ENCODE measurements around the gene PHGDH. TPM values are rescaled to one million over a fixed set of nuclear protein-coding genes. Genes with fewer than 3 reads are reported as not detected.

The PHGDH gene
- total RNA-seq, 1 experiment from 2014 or later: 592 TPM

GRCh38 chr1:119680723-119681122 is 31.0 kb upstream of the PHGDH start:
- H3K27ac Mint-ChIP-seq: no peak overlapping the region
- POLR2A ChIA-PET: interaction anchor here (3.3 kb wide), 1 partner anchor 31 kb away, joined by 19 read pairs; the partner anchor contains the start of gene PHGDH
- DNase-seq (ENCODE audit: low spot score) (no peak), ATAC-seq (no peak)
- H3K4me1 Mint-ChIP-seq: peaks cover 32% of the 10 kb centered on the region
- H3K9me3 Mint-ChIP-seq: no peaks in the 10 kb centered on the region
- TF ChIP-seq, protein P1, sequence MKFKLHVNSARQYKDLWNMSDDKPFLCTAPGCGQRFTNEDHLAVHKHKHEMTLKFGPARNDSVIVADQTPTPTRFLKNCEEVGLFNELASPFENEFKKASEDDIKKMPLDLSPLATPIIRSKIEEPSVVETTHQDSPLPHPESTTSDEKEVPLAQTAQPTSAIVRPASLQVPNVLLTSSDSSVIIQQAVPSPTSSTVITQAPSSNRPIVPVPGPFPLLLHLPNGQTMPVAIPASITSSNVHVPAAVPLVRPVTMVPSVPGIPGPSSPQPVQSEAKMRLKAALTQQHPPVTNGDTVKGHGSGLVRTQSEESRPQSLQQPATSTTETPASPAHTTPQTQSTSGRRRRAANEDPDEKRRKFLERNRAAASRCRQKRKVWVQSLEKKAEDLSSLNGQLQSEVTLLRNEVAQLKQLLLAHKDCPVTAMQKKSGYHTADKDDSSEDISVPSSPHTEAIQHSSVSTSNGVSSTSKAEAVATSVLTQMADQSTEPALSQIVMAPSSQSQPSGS (CRISPR knock-in tag; IDR thresholded peaks at IDR 0.05; ENCODE audit: borderline replicate concordance, low read depth): no peak
- no peak for TF ChIP-seq MYBL2 (CRISPR knock-in tag; IDR thresholded peaks at IDR 0.05)
- TF ChIP-seq TCF7 (CRISPR knock-in tag; IDR thresholded peaks at IDR 0.05; ENCODE audit: low read depth): no peak
- no peak for TF ChIP-seq ATF3 (CRISPR knock-in tag; conservative IDR thresholded peaks at IDR 0.05)
- TF ChIP-seq FOXK1 (CRISPR knock-in tag; IDR thresholded peaks at IDR 0.05): no peak
- TF ChIP-seq ZNF425 (CRISPR knock-in tag; conservative IDR thresholded peaks at IDR 0.05): no peak
- no peak for TF ChIP-seq NFATC4 (CRISPR knock-in tag; IDR thresholded peaks at IDR 0.05)
- TF ChIP-seq E2F5 (CRISPR knock-in tag; IDR thresholded peaks at IDR 0.05): no peak
- no peak for TF ChIP-seq ZNF263 (CRISPR knock-in tag; IDR thresholded peaks at IDR 0.05; ENCODE audit: low read depth)
- TF ChIP-seq CREB1 (CRISPR knock-in tag; IDR thresholded peaks at IDR 0.05): no peak
- TF ChIP-seq SP1 (CRISPR knock-in tag; conservative IDR thresholded peaks at IDR 0.05): no peak
- H3K27me3 Mint-ChIP-seq (ENCODE audit: low read depth): no peaks in the 10 kb centered on the region
- no peaks in the 10 kb centered on the region for H3K36me3 Mint-ChIP-seq
- CTCF ChIA-PET: interaction anchor here (2.0 kb wide), 1 partner anchor 69 kb away, joined by 14 read pairs; no protein-coding TSS in a partner anchor
- no peak overlapping the region for H3K4me3 Mint-ChIP-seq

DNA sequence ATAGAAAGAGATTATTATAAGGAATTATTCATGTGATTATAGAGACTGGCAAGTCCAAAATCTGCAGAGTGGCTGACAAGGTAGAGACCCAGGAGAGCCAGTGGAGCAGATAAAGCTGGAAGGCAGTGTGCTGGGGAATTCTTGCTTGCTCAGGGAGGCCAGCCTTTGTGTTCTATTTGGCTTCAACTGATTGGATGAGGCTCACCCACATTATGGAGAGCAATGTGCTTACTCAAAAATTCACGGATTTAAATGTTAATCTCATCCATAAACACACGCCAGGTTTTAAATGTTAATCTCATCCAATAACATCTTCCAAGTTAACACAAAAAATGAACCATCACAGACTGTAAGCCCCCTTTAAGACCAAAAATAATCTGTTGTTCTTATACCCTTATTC is 30.2 kb upstream of the PHGDH start:
- CTCF ChIA-PET: no interaction called here
- Mint-ChIP-seq H3K4me3 (no peak overlapping the region), H3K36me3 (no peaks in the 10 kb centered on the region), H3K9me3 (no peaks in the 10 kb centered on the region), H3K4me1 (peaks cover 33% of the 10 kb centered on the region), H3K27ac (no peak overlapping the region), H3K27me3 (ENCODE audit: low read depth) (no peaks in the 10 kb centered on the region)
- POLR2A ChIA-PET: no interaction called here
- TF ChIP-seq, protein P2, sequence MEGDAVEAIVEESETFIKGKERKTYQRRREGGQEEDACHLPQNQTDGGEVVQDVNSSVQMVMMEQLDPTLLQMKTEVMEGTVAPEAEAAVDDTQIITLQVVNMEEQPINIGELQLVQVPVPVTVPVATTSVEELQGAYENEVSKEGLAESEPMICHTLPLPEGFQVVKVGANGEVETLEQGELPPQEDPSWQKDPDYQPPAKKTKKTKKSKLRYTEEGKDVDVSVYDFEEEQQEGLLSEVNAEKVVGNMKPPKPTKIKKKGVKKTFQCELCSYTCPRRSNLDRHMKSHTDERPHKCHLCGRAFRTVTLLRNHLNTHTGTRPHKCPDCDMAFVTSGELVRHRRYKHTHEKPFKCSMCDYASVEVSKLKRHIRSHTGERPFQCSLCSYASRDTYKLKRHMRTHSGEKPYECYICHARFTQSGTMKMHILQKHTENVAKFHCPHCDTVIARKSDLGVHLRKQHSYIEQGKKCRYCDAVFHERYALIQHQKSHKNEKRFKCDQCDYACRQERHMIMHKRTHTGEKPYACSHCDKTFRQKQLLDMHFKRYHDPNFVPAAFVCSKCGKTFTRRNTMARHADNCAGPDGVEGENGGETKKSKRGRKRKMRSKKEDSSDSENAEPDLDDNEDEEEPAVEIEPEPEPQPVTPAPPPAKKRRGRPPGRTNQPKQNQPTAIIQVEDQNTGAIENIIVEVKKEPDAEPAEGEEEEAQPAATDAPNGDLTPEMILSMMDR (IDR thresholded peaks at IDR 0.05): no peak
- TF ChIP-seq CREB1 (CRISPR knock-in tag; IDR thresholded peaks at IDR 0.05) (no peak), MYBL2 (CRISPR knock-in tag; IDR thresholded peaks at IDR 0.05) (no peak), NR2C2 (CRISPR knock-in tag; IDR thresholded peaks at IDR 0.05) (no peak), ATF1 (CRISPR knock-in tag; IDR thresholded peaks at IDR 0.05) (no peak), ZBTB21 (CRISPR knock-in tag; IDR thresholded peaks at IDR 0.05; ENCODE audit: borderline replicate concordance) (no peak), ZSCAN18 (CRISPR knock-in tag; IDR thresholded peaks at IDR 0.05) (no peak), CREM (CRISPR knock-in tag; IDR thresholded peaks at IDR 0.05) (no peak)
- DNase-seq (ENCODE audit: low spot score): no peak
- no peak for ATAC-seq
